Sigmoid colon (tissue), 7 donors: ENCODE measurements around the gene NEURL2. TPM values are rescaled to one million over a fixed set of nuclear protein-coding genes. Genes with fewer than 3 reads are reported as not detected.

ENCODE experiments used
- DNase-seq: peaks from one replicate; pipeline ENCODE4 v3.0.0-alpha.2; 2019
- H3K27ac ChIP-seq, 4 donors: fragments of 200-600 bp; sonication (generic); one replicate each; pipeline ENCODE4 v1.5.1; 2016 to 2019; ENCODE audit warnings: mild to moderate bottlenecking in 1 of 4
- H3K27me3 ChIP-seq, 3 donors: fragments of 200-600 bp; sonication (generic); one replicate each; pipeline ENCODE4 v1.5.1; 2019; ENCODE audit warnings: mild to moderate bottlenecking in 1 of 3
- H3K36me3 ChIP-seq, 4 donors: fragments of 200-600 bp; sonication (generic); one replicate each; pipeline ENCODE4 v1.5.1; 2016 to 2019
- H3K4me1 ChIP-seq, 4 donors: fragments of 200-600 bp; sonication (generic); one replicate each; pipeline ENCODE4 v1.5.1; 2017 to 2019
- H3K4me3 ChIP-seq, 4 donors: fragments of 200-600 bp; sonication (generic); one replicate each; pipeline ENCODE4 v1.5.1; 2017 to 2019; ENCODE audit warnings: mild to moderate bottlenecking in 2 of 4, moderate library complexity in 1 of 4
- H3K9me3 ChIP-seq, 4 donors: fragments of 200-600 bp in 3 of 4; sonication (generic) in 3 of 4; one replicate each; pipeline versions ENCODE4 v1.5.1 to v1.6.1; 2013 to 2019
- CTCF ChIP-seq, 4 experiments: fragments of 450-650 bp in 3 of 4; fragments of 200-600 bp in 1 of 4; IDR thresholded peaks; one replicate each; pipeline ENCODE4 v1.5.1; 2016 to 2019; ENCODE audit warnings: antibody characterized with exemption in 4 of 4, mild to moderate bottlenecking in 3 of 4, moderate library complexity in 2 of 4
- EP300 ChIP-seq, 4 donors: sonication (generic); formaldehyde crosslinking; IDR thresholded peaks; one replicate each; pipeline ENCODE4 v1.6.1; 2017; ENCODE audit warnings: antibody characterized with exemption in 4 of 4
- POLR2A ChIP-seq, 2 donors: fragments of 450-650 bp; IDR thresholded peaks; one replicate each; pipeline ENCODE4 v1.6.1; 2016; ENCODE audit warnings: antibody characterized with exemption in 2 of 2, mild to moderate bottlenecking in 2 of 2, moderate library complexity in 2 of 2
- POLR2AphosphoS5 ChIP-seq, 4 donors: sonication (generic); formaldehyde crosslinking; IDR thresholded peaks; one replicate each; pipeline ENCODE4 v1.6.1; 2017; ENCODE audit warnings: antibody characterized with exemption in 4 of 4
- WGBS, 2 donors: extraction: QIAGEN DNeasy Blood & Tissue Kit; methylation state at CpG; one replicate each; pipeline ENCODE4 v1.1.7; 2013; 5-methylcytosine and 5-hydroxymethylcytosine counted together
- intact Hi-C: fragments of 100-400 bp; cut with DNase I; formaldehyde crosslinking; loops from one replicate; pipeline ENCODE4 v1.15.1; 2023
- polyA plus RNA-seq, 3 donors: library from polyadenylated mRNA; stranded (reverse); fragments of 200-250 nt; gene quantifications; one replicate each; pipeline ENCODE4 v1.2.3, GENCODE V29; 2013
- total RNA-seq, 4 donors: library from RNA; depleted of rRNA; stranded (reverse); fragments of >200 nt; gene quantifications; one replicate each; pipeline ENCODE4 v1.1.0, GENCODE V29; 2016
- donor health status: healthy with polysubstance abuse.
- donor health status: Bipolar disorder and iron deficiency.
- donor health status: healthy.

NEURL2 gene
- total and polyA plus RNA-seq, 7 donors, result 1.8 to 25.8 (median 18.9) TPM

- Histone ChIP-seq H3K27me3 (no peaks in the 10 kb centered on the region), H3K27ac (peak overlapping the region; percentile 82 to 92 (median 84)), H3K4me3 (peak overlapping the region; percentile 45 to 58 (median 50)), H3K4me1 (peaks cover 0 to 20% (median 19%) of the 10 kb centered on the region in 4 donors), H3K36me3 (peaks cover 0 to 6% (median 2%) of the 10 kb centered on the region in 4 donors), H3K9me3 (no peaks in the 10 kb centered on the region)
- intact Hi-C loops, result loop anchor here (1.0 kb wide), 2 partner anchors 20 to 22 kb away; partner anchors contain the start of genes CTSA and NEURL2
- WGBS, 2 donors, result 3% methylated on average over 43 of the region's 43 CpGs
- TF ChIP-seq POLR2A (IDR thresholded peaks at IDR 0.05) (peak; percentile 65 to 67), POLR2AphosphoS5 (IDR thresholded peaks at IDR 0.05) (peak; percentile 85 to 96 (median 91)), EP300 (IDR thresholded peaks at IDR 0.05) (no peak)
- peak; percentile 100 for DNase-seq
Measured at GRCh38 chr20:45910670-45911485, 19.9 kb upstream of the NEURL2 start.

GRCh38 chr20:45909817-45910669 lies 19.0 kb upstream of the NEURL2 start:
- peak overlapping the region in 2 of 4 donors; percentile 54 to 58 for H3K4me3 ChIP-seq
- H3K36me3 ChIP-seq, result peaks cover 0 to 12% (median 3%) of the 10 kb centered on the region in 4 donors
- no peaks in the 10 kb centered on the region for H3K9me3 ChIP-seq
- H3K27ac ChIP-seq, result peak overlapping the region; percentile 40 to 92 (median 66)
- DNase-seq, result no peak
- peaks cover 0 to 20% (median 19%) of the 10 kb centered on the region in 4 donors for H3K4me1 ChIP-seq
- intact Hi-C loops, result loop anchor here (1.0 kb wide), 1 partner anchor 19 kb away; the partner anchor contains the start of genes CTSA and NEURL2
- no peaks in the 10 kb centered on the region for H3K27me3 ChIP-seq
- 80 to 82% methylated on average over 22 of the region's 22 CpGs for WGBS, 2 donors
- TF ChIP-seq POLR2AphosphoS5 (IDR thresholded peaks at IDR 0.05) (no peak), EP300 (IDR thresholded peaks at IDR 0.05) (no peak), POLR2A (IDR thresholded peaks at IDR 0.05) (no peak), CTCF (IDR thresholded peaks at IDR 0.05) (no peak)

GRCh38 chr20:45909336-45909808 lies 18.4 kb upstream of the NEURL2 start:
- WGBS, 2 donors, result 75 to 88% methylated on average over 12 of the region's 12 CpGs
- Histone ChIP-seq H3K4me3 (no peak overlapping the region), H3K4me1 (peaks cover 0 to 20% (median 19%) of the 10 kb centered on the region in 4 donors), H3K27me3 (no peaks in the 10 kb centered on the region), H3K27ac (peak overlapping the region in 2 of 4 donors; percentile 46 to 92), H3K36me3 (peaks cover 0 to 19% (median 6%) of the 10 kb centered on the region in 4 donors), H3K9me3 (no peaks in the 10 kb centered on the region)
- DNase-seq, result no peak
- TF ChIP-seq POLR2AphosphoS5 (IDR thresholded peaks at IDR 0.05) (no peak), POLR2A (IDR thresholded peaks at IDR 0.05) (no peak), EP300 (IDR thresholded peaks at IDR 0.05) (no peak), CTCF (IDR thresholded peaks at IDR 0.05) (no peak)
- intact Hi-C loops, result no loop called here

- peaks cover 0 to 22% (median 6%) of the 10 kb centered on the region in 4 donors for H3K36me3 ChIP-seq
- H3K9me3 ChIP-seq, result no peaks in the 10 kb centered on the region
- TF ChIP-seq POLR2AphosphoS5 (IDR thresholded peaks at IDR 0.05), result no peak
- no peak for TF ChIP-seq EP300 (IDR thresholded peaks at IDR 0.05)
- no peak for TF ChIP-seq POLR2A (IDR thresholded peaks at IDR 0.05)
- no peak for TF ChIP-seq CTCF (IDR thresholded peaks at IDR 0.05)
- DNase-seq, result no peak
- no peak overlapping the region for H3K4me3 ChIP-seq
- 92 to 94% methylated on average over 2 of the region's 2 CpGs for WGBS, 2 donors
- no peak overlapping the region for H3K27ac ChIP-seq
- peaks cover 0 to 20% (median 19%) of the 10 kb centered on the region in 4 donors for H3K4me1 ChIP-seq
- intact Hi-C loops, result no loop called here
- H3K27me3 ChIP-seq, result no peaks in the 10 kb centered on the region
Measured at GRCh38 chr20:45908084-45908483, 17.1 kb upstream of the NEURL2 start.
